Right ventricle myocardium superior (tissue), 1 donor: ENCODE data around the gene SDCCAG8. TPM values are rescaled to one million over a fixed set of nuclear protein-coding genes. Genes with fewer than 3 reads are reported as not detected.
A peak's percentile ranks its signal among the peaks of the same experiment; 100 is the strongest.

Source experiments
- ATAC-seq: fragments of 200-7000 bp; cut with Tn5 transposase; one replicate; pipeline ENCODE4 v1.9.1; 2020; ENCODE audit warnings: mild to moderate bottlenecking; ENCODE audit not compliant: poor library complexity
- DNase-seq: peaks from one replicate; pipeline ENCODE4 v3.0.0-alpha.2; 2020
- intact Hi-C: fragments of 100-400 bp; cut with DNase I; formaldehyde crosslinking; loops from one replicate; pipeline ENCODE4 v1.11.2; 2022
- total RNA-seq: library from RNA; stranded (reverse); fragmentation: NEBNext Ultra II Directional; extraction: Animal tissue kit (Norgen Biotek cat#: 25700); gene quantifications from one replicate; pipeline ENCODE4 v1.2.1, GENCODE V29; 2021
- donor health status: DM: no; HTN: yes; CAD: no; lungs with severe emphysema.

SDCCAG8 gene
- total RNA-seq, 1 donor from 2014 or later: 16.5 TPM

DNA sequence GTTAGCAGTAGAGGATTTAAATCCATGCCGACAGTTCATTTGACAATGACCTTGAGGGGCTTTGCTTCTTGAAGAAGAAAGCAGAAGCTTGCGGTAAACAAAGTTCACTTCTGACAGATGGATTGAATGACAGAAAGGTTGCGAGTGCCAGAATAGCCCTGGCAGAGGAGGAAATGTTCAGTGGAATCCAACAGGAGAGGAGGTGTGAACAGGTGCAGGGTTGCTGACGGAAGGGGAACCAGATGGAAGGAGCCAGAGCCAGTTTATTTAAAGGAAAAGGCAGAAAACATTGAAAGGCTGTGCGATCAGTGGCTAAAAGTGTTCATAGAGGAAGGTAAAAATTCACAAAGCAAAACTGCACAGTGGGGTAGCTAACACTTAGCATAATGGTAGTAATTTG, 141.0 kb downstream of the SDCCAG8 start:
- intact Hi-C loops: no loop called here
- no peak for DNase-seq
- ATAC-seq: no peak

GRCh38 chr1:243397613-243398321, 141.9 kb downstream of the SDCCAG8 start:
- DNase-seq: no peak
- intact Hi-C loops: no loop called here

GRCh38 chr1:243399561-243400155, 143.8 kb downstream of the SDCCAG8 start:
- intact Hi-C loops: no loop called here
- DNase-seq (no peak), ATAC-seq (no peak)

More at GRCh38 chr1:243397613-243398321, 141.9 kb downstream of the SDCCAG8 start:
- ATAC-seq: no peak

GRCh38 chr1:243402868-243403267, 147.0 kb downstream of the SDCCAG8 start:
- ATAC-seq (no peak), DNase-seq (no peak)
- intact Hi-C loops: no loop called here

DNA sequence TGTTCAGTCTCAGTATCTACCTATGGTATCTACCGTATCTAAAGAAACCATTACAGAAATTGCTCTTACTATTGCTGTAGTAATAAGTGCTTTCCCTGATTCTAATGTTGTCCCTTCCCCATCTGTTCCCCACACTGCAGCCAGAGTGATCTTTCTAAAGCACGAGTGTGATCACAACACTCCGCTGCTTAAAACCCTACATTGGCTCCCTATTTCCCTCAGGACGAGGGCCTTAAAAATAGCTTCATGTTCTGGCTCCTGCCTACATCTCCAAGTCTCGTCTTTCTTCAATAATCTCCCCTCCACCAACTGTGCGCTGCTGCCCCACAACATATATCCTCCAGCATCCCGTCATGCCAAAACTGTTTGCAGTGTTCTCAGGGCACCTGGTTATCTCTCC, 150.6 kb downstream of the SDCCAG8 start:
- intact Hi-C loops: no loop called here
- ATAC-seq: no peak
- DNase-seq: no peak

GRCh38 chr1:243407284-243408018, 151.6 kb downstream of the SDCCAG8 start:
- intact Hi-C loops: no loop called here
- DNase-seq (no peak), ATAC-seq (no peak)

- intact Hi-C loops: no loop called here
- DNase-seq: no peak
- ATAC-seq: no peak
Measured at GRCh38 chr1:243408479-243408878, 152.6 kb downstream of the SDCCAG8 start.

- ATAC-seq: no peak
Measured at GRCh38 chr1:243409284-243409683, 153.4 kb downstream of the SDCCAG8 start.

DNA sequence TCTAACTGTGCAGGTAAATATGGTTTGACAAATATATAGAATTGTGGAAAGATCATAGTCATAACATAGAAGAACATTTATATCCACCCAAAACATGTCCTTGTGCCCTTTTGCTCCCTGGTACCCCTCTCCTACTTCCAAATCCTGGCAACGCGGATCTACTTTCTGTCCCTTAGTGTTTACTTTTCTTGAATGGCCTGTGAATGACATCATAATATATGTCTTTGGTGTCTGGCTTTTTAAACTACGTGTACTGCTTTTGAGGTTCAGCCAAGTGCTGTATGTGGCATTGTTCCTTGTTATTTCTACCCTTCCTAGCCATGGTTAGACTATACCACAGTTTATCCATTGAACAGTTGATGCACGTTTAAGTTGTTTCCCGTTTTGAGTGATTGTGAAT, 155.6 kb downstream of the SDCCAG8 start:
- DNase-seq (no peak), ATAC-seq (no peak)
- intact Hi-C loops: no loop called here

More at GRCh38 chr1:243409284-243409683, 153.4 kb downstream of the SDCCAG8 start:
- intact Hi-C loops: no loop called here
- DNase-seq: no peak

DNA sequence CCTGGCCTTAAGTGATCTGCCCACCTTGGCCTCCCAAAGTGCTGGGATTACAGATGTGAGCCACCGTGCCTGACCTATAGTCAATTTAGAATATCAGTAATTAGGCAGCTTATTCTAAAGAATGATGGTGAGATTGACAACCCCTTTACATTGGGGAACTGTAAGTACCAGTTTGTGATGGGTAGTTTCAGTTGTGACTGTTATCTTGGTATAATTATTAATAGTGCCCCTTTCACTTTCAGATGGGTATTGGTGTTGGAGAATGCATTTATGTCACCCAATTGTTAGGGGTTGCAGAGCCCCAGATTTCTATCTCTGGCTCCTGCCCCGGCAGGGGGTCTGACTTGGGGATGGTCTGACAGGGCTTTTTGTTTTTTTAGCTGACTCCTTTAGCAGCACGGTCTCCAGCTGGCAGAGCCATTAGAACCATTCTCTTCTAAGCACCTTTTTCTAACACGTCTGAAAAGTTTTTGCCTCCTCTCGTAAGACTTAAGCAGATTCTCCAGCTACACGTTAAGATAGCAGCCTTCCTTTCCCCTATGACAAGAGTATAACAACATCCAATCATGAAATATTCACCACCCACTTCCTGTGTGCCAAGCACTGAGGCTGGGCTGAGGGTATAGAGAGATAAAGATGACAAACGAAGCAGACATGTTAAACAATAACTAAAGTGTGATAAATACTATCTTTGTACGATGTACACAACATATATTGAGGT, 157.8 kb downstream of the SDCCAG8 start:
- intact Hi-C loops: no loop called here
- no peak for ATAC-seq

GRCh38 chr1:243414152-243414494, 158.3 kb downstream of the SDCCAG8 start:
- intact Hi-C loops: no loop called here
- no peak for ATAC-seq
- DNase-seq: no peak

More for the DNA sequence above, 157.8 kb downstream of the SDCCAG8 start:
- no peak for DNase-seq

GRCh38 chr1:243415663-243416408, 160.0 kb downstream of the SDCCAG8 start:
- DNase-seq (no peak), ATAC-seq (no peak)
- intact Hi-C loops: no loop called here

GRCh38 chr1:243416495-243416894, 160.7 kb downstream of the SDCCAG8 start:
- ATAC-seq: no peak
- intact Hi-C loops: no loop called here
- no peak for DNase-seq

- ATAC-seq (no peak), DNase-seq (no peak)
- intact Hi-C loops: no loop called here
Measured at GRCh38 chr1:243420016-243420945, 164.4 kb downstream of the SDCCAG8 start.

DNA sequence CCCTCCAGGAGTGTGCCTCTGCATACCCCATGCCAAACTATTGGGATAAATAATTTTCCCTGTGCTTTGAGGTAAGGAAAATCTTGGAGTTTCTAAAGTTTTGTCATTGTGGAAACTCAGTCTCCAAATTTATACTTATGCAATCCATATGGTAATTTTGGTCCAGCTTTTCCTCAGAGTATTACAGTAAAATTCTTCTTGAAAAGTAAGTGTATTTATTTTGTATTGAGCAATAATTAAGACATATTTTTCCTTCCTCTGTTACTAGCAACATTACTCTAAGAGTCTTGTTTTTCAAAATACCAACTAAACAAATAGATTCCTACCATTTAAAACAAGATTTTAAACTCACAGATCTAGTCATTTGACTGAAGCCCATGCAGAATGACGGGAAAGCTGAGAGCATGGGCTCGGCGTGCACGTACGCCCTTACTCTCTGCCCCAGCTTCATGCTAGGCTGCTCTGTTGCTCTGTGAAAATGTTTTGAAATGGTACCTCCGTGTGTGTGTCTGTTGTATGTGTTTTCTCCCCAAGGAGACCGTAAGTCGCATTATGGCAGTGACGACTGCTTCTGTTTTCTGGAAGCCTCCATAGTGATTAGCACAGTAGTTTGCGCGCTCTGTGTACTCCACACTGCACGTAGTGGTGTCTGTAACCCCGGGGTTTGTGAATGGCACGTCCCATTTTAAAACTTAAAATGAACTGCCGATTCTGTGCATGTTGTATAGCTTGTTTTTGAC, 165.3 kb downstream of the SDCCAG8 start:
- peak; percentile 51 for ATAC-seq
- intact Hi-C loops: no loop called here

DNA sequence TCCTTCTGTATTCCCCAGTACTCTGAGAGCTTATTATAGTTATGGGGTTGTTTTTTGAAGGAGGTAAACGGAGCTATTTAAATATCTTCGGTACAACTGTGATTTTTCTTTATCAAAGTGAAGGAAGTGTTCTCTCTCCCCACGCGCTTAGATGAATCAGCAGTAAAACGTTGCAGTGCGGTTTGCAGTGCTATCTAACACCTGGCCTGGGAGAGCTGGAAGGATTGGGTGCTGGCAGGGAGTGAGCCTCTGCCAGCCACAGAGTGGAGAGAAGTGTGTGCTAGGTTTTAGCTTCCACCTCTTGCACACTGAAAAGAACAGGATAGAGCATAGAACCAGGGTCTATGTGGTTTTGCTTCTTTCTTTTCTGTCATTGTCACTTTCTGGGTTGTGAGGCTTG, 165.9 kb downstream of the SDCCAG8 start:
- intact Hi-C loops: no loop called here
- DNase-seq (no peak), ATAC-seq (peak; percentile 85)

More for the DNA sequence above, 165.3 kb downstream of the SDCCAG8 start:
- DNase-seq: no peak

DNA sequence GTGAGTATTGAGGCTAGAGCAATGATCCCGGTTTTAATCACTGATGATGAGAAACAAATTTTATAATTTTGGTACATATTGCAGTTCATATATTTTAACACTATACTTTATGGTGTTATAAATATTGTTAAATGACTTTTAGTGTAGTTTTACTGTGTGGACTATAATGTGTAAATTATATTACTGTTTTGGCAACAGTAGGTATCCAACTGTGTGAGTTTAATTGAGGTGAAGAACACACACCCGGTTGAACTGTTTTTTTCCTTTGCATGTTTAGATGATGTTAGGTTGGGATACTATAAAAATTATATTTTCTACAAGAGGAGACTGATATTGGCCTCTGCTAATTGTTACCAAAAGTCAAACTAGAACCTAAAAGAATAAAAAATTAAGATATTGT, 166.5 kb downstream of the SDCCAG8 start:
- ATAC-seq (no peak), DNase-seq (no peak)
- intact Hi-C loops: no loop called here
